ENCODE measurements around the gene HOPX.
"Not testable (repeated sequence)": the region's sequence is repeated elsewhere in the genome, so short reads cannot be mapped to it uniquely, and the experiment has no call there.

The HOPX gene

DNA sequence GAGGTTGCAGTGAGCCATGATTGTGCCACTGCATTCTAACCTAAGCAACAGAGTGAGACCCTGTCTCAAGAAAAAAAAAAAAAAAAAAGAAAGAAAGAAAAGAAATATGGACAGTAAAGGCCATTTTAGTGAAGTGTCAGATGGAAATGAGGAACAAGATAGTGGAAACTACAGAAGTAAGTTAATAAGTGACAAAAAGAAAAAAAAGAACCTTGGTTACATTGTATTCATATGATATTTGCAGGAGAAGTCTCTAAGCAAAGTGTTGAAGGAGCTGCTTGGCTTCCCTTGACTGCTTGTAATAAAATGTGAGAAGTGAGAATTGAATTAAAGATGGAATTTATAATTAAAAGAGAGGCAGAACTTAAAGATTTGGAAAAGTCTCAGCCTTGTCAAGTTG, 73.2 kb downstream of the HOPX start:
- Histone ChIP-seq H4K20me1 (ENCODE audit: control insufficient read depth, insufficient read depth, low read depth, low read length) (no peaks in the 10 kb centered on the region), H3K4me3 (ENCODE audit: low read length) (no peak overlapping the region), H3K79me2 (ENCODE audit: control insufficient read depth, low read length) (no peaks in the 10 kb centered on the region), H3K9me2 (replicated peaks; ENCODE audit: control insufficient read depth, low read length) (no peaks in the 10 kb centered on the region), H3K9me3 (ENCODE audit: control insufficient read depth, insufficient read depth, low read length) (no peaks in the 10 kb centered on the region), H3F3A (ENCODE audit: control insufficient read depth, insufficient read depth) (no peaks in the 10 kb centered on the region), H3K36me3 (ENCODE audit: control insufficient read depth, low read length) (no peaks in the 10 kb centered on the region), H3K27me3 (ENCODE audit: control insufficient read depth, low read length) (peaks cover 17% of the 10 kb centered on the region), H3K4me2 (ENCODE audit: low read length) (no peak overlapping the region), H3K27ac (ENCODE audit: low read depth, low read length) (no peak overlapping the region), H3K4me1 (ENCODE audit: control insufficient read depth, low read length) (peaks cover 5% of the 10 kb centered on the region; the same call in 1 of the 2 replicates)
- TF ChIP-seq, protein P1, sequence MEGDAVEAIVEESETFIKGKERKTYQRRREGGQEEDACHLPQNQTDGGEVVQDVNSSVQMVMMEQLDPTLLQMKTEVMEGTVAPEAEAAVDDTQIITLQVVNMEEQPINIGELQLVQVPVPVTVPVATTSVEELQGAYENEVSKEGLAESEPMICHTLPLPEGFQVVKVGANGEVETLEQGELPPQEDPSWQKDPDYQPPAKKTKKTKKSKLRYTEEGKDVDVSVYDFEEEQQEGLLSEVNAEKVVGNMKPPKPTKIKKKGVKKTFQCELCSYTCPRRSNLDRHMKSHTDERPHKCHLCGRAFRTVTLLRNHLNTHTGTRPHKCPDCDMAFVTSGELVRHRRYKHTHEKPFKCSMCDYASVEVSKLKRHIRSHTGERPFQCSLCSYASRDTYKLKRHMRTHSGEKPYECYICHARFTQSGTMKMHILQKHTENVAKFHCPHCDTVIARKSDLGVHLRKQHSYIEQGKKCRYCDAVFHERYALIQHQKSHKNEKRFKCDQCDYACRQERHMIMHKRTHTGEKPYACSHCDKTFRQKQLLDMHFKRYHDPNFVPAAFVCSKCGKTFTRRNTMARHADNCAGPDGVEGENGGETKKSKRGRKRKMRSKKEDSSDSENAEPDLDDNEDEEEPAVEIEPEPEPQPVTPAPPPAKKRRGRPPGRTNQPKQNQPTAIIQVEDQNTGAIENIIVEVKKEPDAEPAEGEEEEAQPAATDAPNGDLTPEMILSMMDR (IDR thresholded peaks at IDR 0.05; ENCODE audit: low read depth, low read length, poor library complexity, severe bottlenecking), result no peak
- no peak for TF ChIP-seq EZH2phosphoT487 (IDR thresholded peaks at IDR 0.05; ENCODE audit: borderline replicate concordance, low read length)

DNA sequence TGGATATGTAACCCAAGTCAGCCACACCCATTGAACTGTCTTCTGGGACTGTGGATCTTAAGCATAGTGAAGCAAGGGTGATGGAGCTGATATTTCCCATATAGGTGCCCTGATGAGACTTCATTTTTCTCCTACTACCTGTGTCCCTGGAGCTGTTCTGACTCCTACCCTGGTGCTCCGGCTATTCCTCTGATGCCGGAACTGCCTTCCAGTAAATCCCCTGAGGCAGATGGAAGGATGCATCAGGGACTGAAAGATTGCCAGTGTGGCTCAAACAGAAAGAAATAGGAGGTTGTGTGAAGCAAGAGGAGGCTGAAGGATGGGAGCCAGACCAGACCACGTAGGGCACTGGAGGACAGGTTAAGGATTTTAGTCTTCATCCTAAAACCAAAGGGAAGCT, 74.7 kb downstream of the HOPX start:
- H3K4me3 ChIP-seq (ENCODE audit: low read length), result no peak overlapping the region
- TF ChIP-seq EZH2phosphoT487 (IDR thresholded peaks at IDR 0.05; ENCODE audit: borderline replicate concordance, low read length), result no peak
- peaks cover 11% of the 10 kb centered on the region for H3K27me3 ChIP-seq (ENCODE audit: control insufficient read depth, low read length)

DNA sequence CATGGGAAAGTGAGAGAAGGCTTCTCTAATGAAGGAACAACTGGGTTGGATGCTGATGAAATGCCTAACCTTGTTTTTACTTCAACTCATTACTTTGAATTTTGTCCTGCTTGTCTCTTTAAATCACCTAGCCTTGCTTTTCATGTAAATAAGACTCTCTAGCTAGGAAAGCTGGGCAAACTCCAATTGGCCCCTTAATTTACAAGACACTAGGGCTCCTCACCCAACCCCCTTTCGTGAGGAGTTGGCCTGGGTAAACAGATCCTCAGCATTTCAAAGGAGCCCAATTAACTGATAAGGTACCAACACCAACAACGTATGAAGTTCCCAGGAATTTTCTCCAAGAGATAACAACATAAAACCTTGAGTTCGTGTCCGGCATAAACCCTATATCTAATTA, 75.6 kb downstream of the HOPX start:
- H4K20me1 ChIP-seq (ENCODE audit: control insufficient read depth, insufficient read depth, low read depth, low read length); H3K4me2 ChIP-seq (ENCODE audit: low read length); H3K9me2 ChIP-seq (replicated peaks; ENCODE audit: control insufficient read depth, low read length); H3K27ac ChIP-seq (ENCODE audit: low read depth, low read length); H3K79me2 ChIP-seq (ENCODE audit: control insufficient read depth, low read length); H3K4me3 ChIP-seq (ENCODE audit: low read length); H3K36me3 ChIP-seq (ENCODE audit: control insufficient read depth, low read length); H3K4me1 ChIP-seq (ENCODE audit: control insufficient read depth, low read length); H3K9me3 ChIP-seq (ENCODE audit: control insufficient read depth, insufficient read depth, low read length); H3F3A ChIP-seq (ENCODE audit: control insufficient read depth, insufficient read depth): not testable (repeated sequence)
- H3K27me3 ChIP-seq (ENCODE audit: control insufficient read depth, low read length), result peaks cover 11% of the 10 kb centered on the region

More for the DNA sequence above, 74.7 kb downstream of the HOPX start:
- no peaks in the 10 kb centered on the region for H4K20me1 ChIP-seq (ENCODE audit: control insufficient read depth, insufficient read depth, low read depth, low read length)
- H3K4me2 ChIP-seq (ENCODE audit: low read length), result no peak overlapping the region
- H3K79me2 ChIP-seq (ENCODE audit: control insufficient read depth, low read length), result no peaks in the 10 kb centered on the region
- no peaks in the 10 kb centered on the region for H3K4me1 ChIP-seq (ENCODE audit: control insufficient read depth, low read length)
- no peaks in the 10 kb centered on the region for H3K9me3 ChIP-seq (ENCODE audit: control insufficient read depth, insufficient read depth, low read length)
- H3K9me2 ChIP-seq (replicated peaks; ENCODE audit: control insufficient read depth, low read length), result no peaks in the 10 kb centered on the region
- no peaks in the 10 kb centered on the region for H3F3A ChIP-seq (ENCODE audit: control insufficient read depth, insufficient read depth)
- H3K27ac ChIP-seq (ENCODE audit: low read depth, low read length), result no peak overlapping the region
- H3K36me3 ChIP-seq (ENCODE audit: control insufficient read depth, low read length), result no peaks in the 10 kb centered on the region

DNA sequence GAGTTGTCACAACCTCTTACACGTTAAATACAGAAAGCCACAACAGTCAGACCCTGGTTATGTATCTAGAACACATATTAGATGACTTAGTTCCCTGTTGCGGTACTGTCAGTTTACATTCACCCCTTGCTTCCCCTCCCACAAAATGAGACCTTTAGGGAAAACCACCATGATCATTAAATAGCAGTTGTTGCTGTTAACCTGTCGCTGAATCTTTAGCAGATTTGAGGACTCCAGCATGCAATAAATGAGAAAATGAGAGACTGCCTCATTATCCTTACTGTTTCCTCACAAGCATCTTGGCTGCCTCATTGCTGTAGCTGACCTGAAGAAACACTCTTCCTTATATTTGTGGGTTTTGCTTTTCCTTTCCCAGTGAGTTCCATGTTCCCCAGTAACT, 77.8 kb downstream of the HOPX start:
- no peaks in the 10 kb centered on the region for H3F3A ChIP-seq (ENCODE audit: control insufficient read depth, insufficient read depth)
- no peak overlapping the region for H3K4me3 ChIP-seq (ENCODE audit: low read length)
- H3K4me1 ChIP-seq (ENCODE audit: control insufficient read depth, low read length), result no peaks in the 10 kb centered on the region
- no peaks in the 10 kb centered on the region for H4K20me1 ChIP-seq (ENCODE audit: control insufficient read depth, insufficient read depth, low read depth, low read length)
- no peaks in the 10 kb centered on the region for H3K9me3 ChIP-seq (ENCODE audit: control insufficient read depth, insufficient read depth, low read length)
- no peak overlapping the region for H3K4me2 ChIP-seq (ENCODE audit: low read length)
- TF ChIP-seq, protein P1 (IDR thresholded peaks at IDR 0.05; ENCODE audit: low read depth, low read length, poor library complexity, severe bottlenecking), result no peak
- no peak for TF ChIP-seq EZH2phosphoT487 (IDR thresholded peaks at IDR 0.05; ENCODE audit: borderline replicate concordance, low read length)
- no peaks in the 10 kb centered on the region for H3K9me2 ChIP-seq (replicated peaks; ENCODE audit: control insufficient read depth, low read length)
- peaks cover 8% of the 10 kb centered on the region for H3K27me3 ChIP-seq (ENCODE audit: control insufficient read depth, low read length)
- H3K36me3 ChIP-seq (ENCODE audit: control insufficient read depth, low read length), result no peaks in the 10 kb centered on the region
- H3K79me2 ChIP-seq (ENCODE audit: control insufficient read depth, low read length), result no peaks in the 10 kb centered on the region
- no peak overlapping the region for H3K27ac ChIP-seq (ENCODE audit: low read depth, low read length)
